ENCODE measurements around the gene ETV7.
"Not testable (repeated sequence)": the region's sequence is repeated elsewhere in the genome, so short reads cannot be mapped to it uniquely, and the experiment has no call there.

ETV7 gene

GRCh38 chr6:36414481-36414880, 27.0 kb upstream of the ETV7 start:
- no peak for TF ChIP-seq CTCF (IDR thresholded peaks at IDR 0.05; ENCODE audit: insufficient read depth, low read length, poor library complexity, severe bottlenecking)
- no peak overlapping the region for H3K4me3 ChIP-seq (replicated peaks; ENCODE audit: low read depth, low read length)
- DNase-seq (ENCODE audit: extremely low read depth, insufficient read length), result no peak

GRCh38 chr6:36413489-36414480, 26.3 kb upstream of the ETV7 start:
- no peaks in the 10 kb centered on the region for H3K36me3 ChIP-seq (ENCODE audit: control insufficient read depth, insufficient read depth, low read length)
- no peak for DNase-seq (ENCODE audit: extremely low read depth, insufficient read length)
- no peak for TF ChIP-seq CTCF (IDR thresholded peaks at IDR 0.05; ENCODE audit: insufficient read depth, low read length, poor library complexity, severe bottlenecking)
- no peak overlapping the region for H3K4me3 ChIP-seq (replicated peaks; ENCODE audit: low read depth, low read length)
- H3K27me3 ChIP-seq (replicated peaks; ENCODE audit: control insufficient read depth, insufficient read depth, low read length), result no peaks in the 10 kb centered on the region

More at GRCh38 chr6:36414481-36414880, 27.0 kb upstream of the ETV7 start:
- Histone ChIP-seq H3K36me3 (ENCODE audit: control insufficient read depth, insufficient read depth, low read length) (no peaks in the 10 kb centered on the region), H3K27me3 (replicated peaks; ENCODE audit: control insufficient read depth, insufficient read depth, low read length) (no peaks in the 10 kb centered on the region)

- not testable (repeated sequence) for H3K4me3 ChIP-seq (replicated peaks; ENCODE audit: low read depth, low read length)
Measured at GRCh38 chr6:36409718-36410117, 22.2 kb upstream of the ETV7 start.

GRCh38 chr6:36404164-36404563, 16.7 kb upstream of the ETV7 start:
- Histone ChIP-seq H3K4me3 (replicated peaks; ENCODE audit: low read depth, low read length) (no peak overlapping the region), H3K27me3 (replicated peaks; ENCODE audit: control insufficient read depth, insufficient read depth, low read length) (no peaks in the 10 kb centered on the region), H3K36me3 (ENCODE audit: control insufficient read depth, insufficient read depth, low read length) (no peaks in the 10 kb centered on the region)
- TF ChIP-seq CTCF (IDR thresholded peaks at IDR 0.05; ENCODE audit: insufficient read depth, low read length, poor library complexity, severe bottlenecking), result no peak
- DNase-seq (ENCODE audit: extremely low read depth, insufficient read length), result no peak

More at GRCh38 chr6:36409718-36410117, 22.2 kb upstream of the ETV7 start:
- DNase-seq (ENCODE audit: extremely low read depth, insufficient read length); H3K27me3 ChIP-seq (replicated peaks; ENCODE audit: control insufficient read depth, insufficient read depth, low read length); H3K36me3 ChIP-seq (ENCODE audit: control insufficient read depth, insufficient read depth, low read length): not testable (repeated sequence)

GRCh38 chr6:36402481-36402880, 15.0 kb upstream of the ETV7 start:
- no peaks in the 10 kb centered on the region for H3K36me3 ChIP-seq (ENCODE audit: control insufficient read depth, insufficient read depth, low read length)
- no peak overlapping the region for H3K4me3 ChIP-seq (replicated peaks; ENCODE audit: low read depth, low read length)
- DNase-seq (ENCODE audit: extremely low read depth, insufficient read length), result no peak
- TF ChIP-seq CTCF (IDR thresholded peaks at IDR 0.05; ENCODE audit: insufficient read depth, low read length, poor library complexity, severe bottlenecking), result no peak
- H3K27me3 ChIP-seq (replicated peaks; ENCODE audit: control insufficient read depth, insufficient read depth, low read length), result no peaks in the 10 kb centered on the region

GRCh38 chr6:36399970-36400369, 12.5 kb upstream of the ETV7 start:
- H3K27me3 ChIP-seq (replicated peaks; ENCODE audit: control insufficient read depth, insufficient read depth, low read length), result no peaks in the 10 kb centered on the region
- H3K4me3 ChIP-seq (replicated peaks; ENCODE audit: low read depth, low read length), result no peak overlapping the region
- no peaks in the 10 kb centered on the region for H3K36me3 ChIP-seq (ENCODE audit: control insufficient read depth, insufficient read depth, low read length)
- TF ChIP-seq CTCF (IDR thresholded peaks at IDR 0.05; ENCODE audit: insufficient read depth, low read length, poor library complexity, severe bottlenecking), result no peak
- peak; percentile 34 for DNase-seq (ENCODE audit: extremely low read depth, insufficient read length)

Measured in GM06990 (cell line).